ENCODE data around the gene TTPAL.

The TTPAL gene

DNA sequence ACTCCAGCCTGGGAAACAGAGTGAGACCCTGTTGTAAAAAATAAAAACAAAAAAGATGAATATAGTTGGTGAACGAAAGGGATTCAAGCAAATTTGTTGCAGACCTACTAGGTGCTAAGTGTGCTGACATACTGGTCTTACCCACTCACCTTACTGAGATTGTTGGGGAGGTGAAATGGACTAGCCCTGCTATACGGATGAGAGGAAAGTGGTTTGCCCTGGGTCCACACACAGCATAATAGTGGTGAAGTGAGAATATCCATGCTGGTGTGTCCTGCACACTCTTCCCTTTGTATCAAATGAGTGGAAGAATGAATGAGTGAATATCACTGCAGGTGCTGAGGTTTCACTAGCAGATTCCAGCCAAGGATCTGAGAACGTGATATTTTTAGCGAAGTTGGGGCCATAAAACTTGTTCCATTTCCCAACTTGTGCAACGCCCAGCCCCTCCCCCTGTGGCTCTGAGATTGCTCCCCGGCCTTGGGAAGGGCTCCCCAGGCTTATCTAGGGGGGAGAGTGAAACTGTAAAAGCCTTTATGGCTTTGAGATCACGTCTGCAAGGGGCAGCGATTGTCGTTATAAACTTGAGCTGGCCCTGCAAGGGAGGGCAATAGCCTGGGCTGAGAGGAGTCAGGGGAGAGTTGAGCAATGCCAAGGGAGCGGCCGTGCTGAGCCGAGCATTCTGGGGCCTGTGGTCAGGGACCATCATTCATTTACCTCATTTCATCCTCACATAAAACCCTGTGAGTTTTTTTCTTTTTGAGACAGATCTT, 33.2 kb upstream of the TTPAL start:
- H3K27ac ChIP-seq (ENCODE audit: poor library complexity, severe bottlenecking), result no peak overlapping the region
- no peaks in the 10 kb centered on the region for H3K36me3 ChIP-seq (ENCODE audit: low read depth)
- H3K9me3 ChIP-seq (ENCODE audit: severe bottlenecking), result no peaks in the 10 kb centered on the region
- H3K4me3 ChIP-seq (ENCODE audit: severe bottlenecking), result no peak overlapping the region
- ATAC-seq (ENCODE audit: low read depth) (peak; percentile 93), DNase-seq (ENCODE audit: low spot score) (peak; percentile 72)
- TF ChIP-seq, protein P1, sequence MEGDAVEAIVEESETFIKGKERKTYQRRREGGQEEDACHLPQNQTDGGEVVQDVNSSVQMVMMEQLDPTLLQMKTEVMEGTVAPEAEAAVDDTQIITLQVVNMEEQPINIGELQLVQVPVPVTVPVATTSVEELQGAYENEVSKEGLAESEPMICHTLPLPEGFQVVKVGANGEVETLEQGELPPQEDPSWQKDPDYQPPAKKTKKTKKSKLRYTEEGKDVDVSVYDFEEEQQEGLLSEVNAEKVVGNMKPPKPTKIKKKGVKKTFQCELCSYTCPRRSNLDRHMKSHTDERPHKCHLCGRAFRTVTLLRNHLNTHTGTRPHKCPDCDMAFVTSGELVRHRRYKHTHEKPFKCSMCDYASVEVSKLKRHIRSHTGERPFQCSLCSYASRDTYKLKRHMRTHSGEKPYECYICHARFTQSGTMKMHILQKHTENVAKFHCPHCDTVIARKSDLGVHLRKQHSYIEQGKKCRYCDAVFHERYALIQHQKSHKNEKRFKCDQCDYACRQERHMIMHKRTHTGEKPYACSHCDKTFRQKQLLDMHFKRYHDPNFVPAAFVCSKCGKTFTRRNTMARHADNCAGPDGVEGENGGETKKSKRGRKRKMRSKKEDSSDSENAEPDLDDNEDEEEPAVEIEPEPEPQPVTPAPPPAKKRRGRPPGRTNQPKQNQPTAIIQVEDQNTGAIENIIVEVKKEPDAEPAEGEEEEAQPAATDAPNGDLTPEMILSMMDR (IDR thresholded peaks at IDR 0.05; ENCODE audit: poor library complexity, severe bottlenecking), result no peak
- H3K4me1 ChIP-seq (ENCODE audit: insufficient read depth, poor library complexity, severe bottlenecking), result peaks cover 4% of the 10 kb centered on the region
- H3K27me3 ChIP-seq (ENCODE audit: insufficient read depth, poor library complexity, severe bottlenecking), result no peaks in the 10 kb centered on the region

DNA sequence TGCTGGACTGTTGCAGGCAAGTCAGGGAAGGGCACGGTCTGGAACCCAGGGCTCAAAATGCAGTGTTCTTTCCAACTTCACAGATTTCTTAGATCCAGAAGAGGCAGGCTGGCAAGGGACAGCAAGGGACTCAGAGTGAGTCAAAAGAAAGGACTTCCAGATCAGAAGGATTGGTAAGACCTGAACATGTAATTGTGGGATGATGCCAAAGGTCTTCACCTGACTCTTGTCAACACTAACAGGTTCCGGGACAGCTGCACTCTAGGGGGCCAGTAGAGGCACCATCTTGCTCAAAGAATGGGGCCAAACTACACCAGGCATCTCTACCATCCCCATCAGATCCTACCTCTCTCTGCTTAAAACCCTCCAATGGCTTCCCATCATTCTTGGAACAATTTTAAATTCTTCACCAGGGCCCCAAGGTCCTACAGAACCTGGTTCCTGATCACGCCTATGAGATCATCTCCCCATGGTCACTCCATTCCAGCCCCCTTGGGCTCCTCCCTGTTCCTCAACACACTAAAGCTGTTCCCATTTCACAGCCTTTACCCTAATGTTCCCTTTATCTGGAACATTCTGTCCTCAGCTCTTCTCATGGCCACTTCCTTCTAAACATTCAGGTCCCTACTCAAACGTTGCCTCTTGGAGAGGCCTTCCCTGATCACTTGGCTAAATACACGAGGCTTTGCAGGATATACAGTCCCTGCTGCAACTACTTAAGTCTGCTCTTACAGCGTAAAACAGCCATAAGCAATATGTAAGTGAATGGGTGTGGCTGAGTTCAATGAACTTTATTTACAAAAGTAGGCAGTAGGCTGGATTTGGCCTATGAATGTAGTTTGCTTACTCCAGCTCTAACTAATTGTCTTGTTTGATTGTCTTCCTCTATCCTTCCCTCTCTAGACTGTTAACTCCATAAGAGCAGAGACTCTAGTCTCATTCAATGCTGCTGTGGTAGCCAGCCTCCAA, 29.6 kb upstream of the TTPAL start:
- TF ChIP-seq, protein P1 (IDR thresholded peaks at IDR 0.05; ENCODE audit: poor library complexity, severe bottlenecking), result no peak
- peaks cover 4% of the 10 kb centered on the region for H3K4me1 ChIP-seq (ENCODE audit: insufficient read depth, poor library complexity, severe bottlenecking)
- no peak for DNase-seq (ENCODE audit: low spot score)
- H3K36me3 ChIP-seq (ENCODE audit: low read depth), result no peaks in the 10 kb centered on the region
- H3K27ac ChIP-seq (ENCODE audit: poor library complexity, severe bottlenecking), result no peak overlapping the region
- no peak for ATAC-seq (ENCODE audit: low read depth)
- H3K4me3 ChIP-seq (ENCODE audit: severe bottlenecking), result no peak overlapping the region
- no peaks in the 10 kb centered on the region for H3K27me3 ChIP-seq (ENCODE audit: insufficient read depth, poor library complexity, severe bottlenecking)
- no peaks in the 10 kb centered on the region for H3K9me3 ChIP-seq (ENCODE audit: severe bottlenecking)

DNA sequence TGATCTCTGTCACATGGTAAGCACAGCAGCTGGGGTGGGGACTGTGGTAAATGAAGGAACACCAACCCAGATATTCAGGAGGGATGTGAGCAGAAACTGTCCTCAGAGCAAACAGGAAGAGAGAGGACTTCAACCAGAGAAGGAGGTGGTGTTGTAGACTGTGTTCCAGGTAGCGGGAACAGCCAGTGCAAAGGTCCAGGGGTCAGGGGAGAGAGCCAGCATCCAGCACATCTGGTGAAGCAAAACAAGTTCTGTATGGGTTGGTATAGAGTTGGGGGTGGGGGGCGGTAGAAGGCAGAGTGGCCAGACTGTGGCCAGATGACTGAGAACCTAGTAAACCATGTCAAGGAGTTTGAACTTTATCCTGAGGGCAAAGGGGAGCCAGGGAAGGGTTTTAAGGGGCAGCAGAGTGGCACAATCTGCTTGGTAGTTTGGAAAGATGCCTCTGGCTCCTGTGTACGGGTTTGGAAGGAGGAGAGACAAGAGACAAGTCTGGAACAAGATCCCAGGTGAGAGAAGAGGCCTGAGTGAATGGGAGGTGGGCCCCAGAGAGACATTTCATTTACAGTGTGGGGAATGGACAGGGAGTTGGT, 27.8 kb upstream of the TTPAL start:
- no peaks in the 10 kb centered on the region for H3K27me3 ChIP-seq (ENCODE audit: insufficient read depth, poor library complexity, severe bottlenecking)
- no peak overlapping the region for H3K4me3 ChIP-seq (ENCODE audit: severe bottlenecking)
- TF ChIP-seq, protein P1 (IDR thresholded peaks at IDR 0.05; ENCODE audit: poor library complexity, severe bottlenecking), result no peak
- no peaks in the 10 kb centered on the region for H3K36me3 ChIP-seq (ENCODE audit: low read depth)
- no peaks in the 10 kb centered on the region for H3K4me1 ChIP-seq (ENCODE audit: insufficient read depth, poor library complexity, severe bottlenecking)
- no peaks in the 10 kb centered on the region for H3K9me3 ChIP-seq (ENCODE audit: severe bottlenecking)
- ATAC-seq (ENCODE audit: low read depth), result no peak
- DNase-seq (ENCODE audit: low spot score), result no peak
- no peak overlapping the region for H3K27ac ChIP-seq (ENCODE audit: poor library complexity, severe bottlenecking)

DNA sequence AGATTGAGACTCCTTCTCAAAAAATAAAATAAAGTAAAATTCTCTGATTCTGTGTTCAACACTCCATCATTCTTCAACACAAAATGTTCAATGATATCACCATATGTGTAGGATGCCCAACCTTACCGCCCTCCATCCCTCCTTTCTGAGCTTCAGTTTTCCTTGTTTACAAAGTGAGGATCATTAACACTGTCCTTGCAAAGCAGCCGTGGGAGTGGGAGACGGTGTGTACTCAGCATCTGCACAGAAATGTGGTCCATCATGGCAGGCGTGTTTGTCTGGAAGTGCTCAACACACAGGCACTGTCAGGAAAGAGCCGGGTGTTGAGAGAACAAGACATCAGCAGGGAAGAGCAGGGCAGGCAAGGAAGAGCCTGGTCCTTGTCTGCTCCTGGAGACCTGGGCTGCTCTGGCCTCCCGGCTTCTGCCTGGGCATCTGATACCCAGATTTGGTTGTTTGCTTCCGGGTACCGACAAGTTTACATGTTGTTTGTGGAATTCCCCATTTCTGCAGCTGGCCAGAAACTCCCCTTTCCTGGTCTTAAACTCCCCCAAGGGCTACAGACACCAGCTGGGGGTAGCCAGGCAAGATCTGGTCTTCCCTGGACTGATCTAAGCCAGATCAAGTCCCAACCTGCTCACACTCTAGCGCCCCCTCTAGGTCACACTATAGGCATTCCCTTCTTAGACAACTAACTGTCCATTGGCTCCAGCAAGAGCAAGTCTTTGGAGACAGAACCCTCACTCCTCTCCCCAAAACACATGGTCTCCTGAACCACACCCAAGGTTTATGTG, 26.7 kb upstream of the TTPAL start:
- Histone ChIP-seq H3K27ac (ENCODE audit: poor library complexity, severe bottlenecking) (no peak overlapping the region), H3K27me3 (ENCODE audit: insufficient read depth, poor library complexity, severe bottlenecking) (no peaks in the 10 kb centered on the region), H3K4me3 (ENCODE audit: severe bottlenecking) (no peak overlapping the region), H3K4me1 (ENCODE audit: insufficient read depth, poor library complexity, severe bottlenecking) (no peaks in the 10 kb centered on the region), H3K9me3 (ENCODE audit: severe bottlenecking) (no peaks in the 10 kb centered on the region), H3K36me3 (ENCODE audit: low read depth) (no peaks in the 10 kb centered on the region)
- ATAC-seq (ENCODE audit: low read depth) (no peak), DNase-seq (ENCODE audit: low spot score) (no peak)
- TF ChIP-seq, protein P1 (IDR thresholded peaks at IDR 0.05; ENCODE audit: poor library complexity, severe bottlenecking), result peak; percentile 43

All from RWPE2 (cell line).